ENCODE results near the gene PEX14. TPM values are rescaled to one million over a fixed set of nuclear protein-coding genes. Genes with fewer than 3 reads are reported as not detected.

PEX14 gene
- total and polyA plus RNA-seq, 10 of the 15 experiments (the other 5 are each of a cell fraction or from before 2014, with no cell fraction given), result 1.4 to 23.2 (median 12.0) TPM

- TF ChIP-seq NFYB (IDR thresholded peaks at IDR 0.05; ENCODE audit: insufficient read depth, low read depth, low read length), result no peak
- no peak for TF ChIP-seq IRF3 (IDR thresholded peaks at IDR 0.05)
Measured at GRCh38 chr1:10586125-10586524, 111.4 kb downstream of the PEX14 start (continued).

DNA sequence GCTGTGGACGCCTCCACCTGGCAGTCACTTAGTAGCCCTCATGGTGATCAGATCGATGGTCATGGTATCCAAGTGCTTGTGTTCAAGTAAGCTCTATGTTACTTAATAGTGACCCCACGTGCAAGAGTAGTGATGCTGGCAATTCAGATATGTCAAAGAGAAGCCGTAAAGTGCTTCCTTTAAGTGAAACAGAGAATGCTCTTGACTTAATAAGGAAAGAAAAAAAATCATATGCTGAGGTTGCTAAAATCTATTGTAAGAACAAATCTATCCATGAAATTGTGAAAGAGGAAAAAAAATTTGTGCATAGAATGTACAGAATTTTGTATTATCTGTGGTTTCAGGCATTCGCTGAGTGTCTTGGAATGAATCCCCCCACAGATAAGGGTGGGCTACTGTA is 113.9 kb downstream of the PEX14 start:
- no peaks in the 10 kb centered on the region for H4K20me1 ChIP-seq (ENCODE audit: control insufficient read depth, insufficient read depth)
- ChIA-PET CTCF (no interaction called here), SMC1A (ENCODE audit: uncharacterized antibody, unreplicated experiment) (no interaction called here), POLR2A (no interaction called here), RAD21 (ENCODE audit: unreplicated experiment) (no interaction called here)
- FAIRE-seq (no peak), ATAC-seq (no peak), DNase-seq (ENCODE audit: low read depth, low spot score) (no peak)
- H3K36me3 ChIP-seq (ENCODE audit: control insufficient read depth in 2 of 2, insufficient read depth in 2 of 2, low read length in 1 of 2), result no peaks in the 10 kb centered on the region
- H2AFZ ChIP-seq (ENCODE audit: control insufficient read depth, low read depth, low read length), result no peak overlapping the region
- no peak overlapping the region for H3K27ac ChIP-seq (ENCODE audit: control insufficient read depth, insufficient read depth)
- no peak overlapping the region for H3K4me3 ChIP-seq
- no TSS peak for BruUV-seq (replicated peaks)
- 87% methylated on average over 5 of the region's 5 CpGs for WGBS (ENCODE audit: insufficient coverage, insufficient replicate concordance, low lambda C conversion rate, missing lambda C conversion rate)
- in situ Hi-C loops (cut with MboI) (no loop called here), intact Hi-C loops (cut with micrococcal nuclease; ENCODE audit: unreplicated experiment) (no loop called here)
- no peaks in the 10 kb centered on the region for H3K9me3 ChIP-seq (replicated peaks; ENCODE audit: control insufficient read depth, insufficient read depth, low read length)
- H3K27me3 ChIP-seq (replicated peaks in 1 of 2; ENCODE audit: control insufficient read depth in 2 of 2, insufficient read depth in 2 of 2, low read length in 1 of 2), result no peaks in the 10 kb centered on the region
- H3K4me1 ChIP-seq (ENCODE audit: control insufficient read depth, insufficient read depth, low read length), result peaks cover 4% of the 10 kb centered on the region
- no peak overlapping the region for H3K4me2 ChIP-seq (ENCODE audit: control insufficient read depth, insufficient read depth)
- TF ChIP-seq POLR2AphosphoS2 (IDR thresholded peaks at IDR 0.05; ENCODE audit: low read depth, low read length), result no peak
- no peak for TF ChIP-seq CTCF (IDR thresholded peaks at IDR 0.05 in 2 of 3, conservative IDR thresholded peaks at IDR 0.05 in 1 of 3; ENCODE audit: control insufficient read depth in 2 of 3, extremely low read depth in 1 of 3, insufficient read depth in 1 of 3, low read depth in 3 of 3, low read length in 3 of 3)
- no peak for TF ChIP-seq NKRF (conservative IDR thresholded peaks at IDR 0.05)
- no peak overlapping the region for H3K9ac ChIP-seq (ENCODE audit: control insufficient read depth, insufficient read depth, low read length)
- no peaks in the 10 kb centered on the region for H3K79me2 ChIP-seq (ENCODE audit: control insufficient read depth, insufficient read depth, low read length)
